PC-3 (cell line): ENCODE data around the gene EPHA10.

Source experiments
- EZH2 ChIP-seq: fragments of 300-600 bp; sonication (generic); IDR thresholded peaks from one replicate; pipeline ENCODE4 v1.6.1; 2017; ENCODE audit warnings: antibody characterized with exemption, mild to moderate bottlenecking, low read length; ENCODE audit not compliant: unreplicated experiment
- EZH2phosphoT487 ChIP-seq: fragments of 300-600 bp; sonication (generic); IDR thresholded peaks from 2 replicates; pipeline ENCODE4 v1.6.1; 2018; ENCODE audit warnings: mild to moderate bottlenecking, antibody characterized with exemption, low read length, borderline replicate concordance
- TF ChIP-seq, protein P1 (sequence below): fragments of 300-600 bp; sonication (generic); conservative IDR thresholded peaks from 2 replicates; pipeline ENCODE4 v1.5.1; 2017; ENCODE audit warnings: antibody characterized with exemption, low read depth, mild to moderate bottlenecking, low read length

DNA sequence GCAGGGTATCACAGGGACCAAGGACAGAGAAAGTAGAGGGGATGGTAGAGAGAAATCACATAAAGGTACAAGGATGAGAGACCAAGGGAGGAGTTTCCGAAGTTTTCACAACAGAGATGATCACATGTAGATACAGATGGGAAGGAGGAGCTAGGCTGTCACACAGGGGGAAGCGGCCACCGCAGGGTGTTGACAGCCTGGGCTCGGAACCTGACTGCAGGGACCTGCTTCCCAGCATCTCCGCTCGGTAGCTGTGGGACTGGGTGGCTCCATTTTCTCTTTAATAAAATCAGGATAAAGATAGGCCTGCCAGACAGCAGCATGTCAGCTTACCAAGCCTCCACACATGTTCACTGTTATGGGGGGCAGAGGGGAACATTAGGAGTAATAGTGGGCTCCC is 40.3 kb downstream of the EPHA10 start:
- TF ChIP-seq, protein P1, sequence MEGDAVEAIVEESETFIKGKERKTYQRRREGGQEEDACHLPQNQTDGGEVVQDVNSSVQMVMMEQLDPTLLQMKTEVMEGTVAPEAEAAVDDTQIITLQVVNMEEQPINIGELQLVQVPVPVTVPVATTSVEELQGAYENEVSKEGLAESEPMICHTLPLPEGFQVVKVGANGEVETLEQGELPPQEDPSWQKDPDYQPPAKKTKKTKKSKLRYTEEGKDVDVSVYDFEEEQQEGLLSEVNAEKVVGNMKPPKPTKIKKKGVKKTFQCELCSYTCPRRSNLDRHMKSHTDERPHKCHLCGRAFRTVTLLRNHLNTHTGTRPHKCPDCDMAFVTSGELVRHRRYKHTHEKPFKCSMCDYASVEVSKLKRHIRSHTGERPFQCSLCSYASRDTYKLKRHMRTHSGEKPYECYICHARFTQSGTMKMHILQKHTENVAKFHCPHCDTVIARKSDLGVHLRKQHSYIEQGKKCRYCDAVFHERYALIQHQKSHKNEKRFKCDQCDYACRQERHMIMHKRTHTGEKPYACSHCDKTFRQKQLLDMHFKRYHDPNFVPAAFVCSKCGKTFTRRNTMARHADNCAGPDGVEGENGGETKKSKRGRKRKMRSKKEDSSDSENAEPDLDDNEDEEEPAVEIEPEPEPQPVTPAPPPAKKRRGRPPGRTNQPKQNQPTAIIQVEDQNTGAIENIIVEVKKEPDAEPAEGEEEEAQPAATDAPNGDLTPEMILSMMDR = no peak
- no peak for TF ChIP-seq EZH2
- no peak for TF ChIP-seq EZH2phosphoT487
